A673 (cell line): Measurements from ENCODE around the gene OR1A1.
"Not testable (repeated sequence)": the region's sequence is repeated elsewhere in the genome, so short reads cannot be mapped to it uniquely, and the experiment has no call there.

Experiments used
- CTCF ChIP-seq: fragments of 300-800, 200-600 bp; sonication (generic); conservative IDR thresholded peaks from 2 replicates; pipeline ENCODE4 v1.5.1; 2017; ENCODE audit warnings: low read depth, mild to moderate bottlenecking, antibody characterized with exemption, low read length, moderate library complexity, mixed read lengths
- EZH2 ChIP-seq: fragments of 200-600 bp; sonication (generic); IDR thresholded peaks from 2 replicates; pipeline ENCODE4 v1.6.1; 2017; ENCODE audit warnings: borderline replicate concordance, low read depth, mild to moderate bottlenecking, mixed read lengths, antibody characterized with exemption, low read length; ENCODE audit not compliant: poor library complexity, severe bottlenecking

- not testable (repeated sequence) for TF ChIP-seq CTCF, EZH2
Measured at GRCh38 chr17:3249013-3249412, 41.5 kb downstream of the OR1A1 start.
